ENCODE results near the gene ZNF146.

ZNF146 gene

DNA sequence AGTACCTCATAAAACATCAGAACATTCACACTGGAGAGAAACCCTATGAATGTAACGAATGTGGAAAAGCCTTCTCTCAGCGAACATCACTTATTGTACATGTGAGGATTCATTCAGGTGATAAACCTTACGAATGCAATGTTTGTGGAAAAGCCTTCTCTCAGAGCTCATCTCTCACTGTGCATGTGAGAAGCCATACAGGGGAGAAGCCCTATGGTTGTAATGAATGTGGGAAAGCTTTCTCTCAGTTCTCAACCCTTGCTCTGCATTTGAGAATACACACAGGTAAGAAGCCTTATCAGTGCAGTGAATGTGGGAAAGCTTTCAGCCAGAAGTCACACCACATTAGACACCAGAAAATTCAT is 22.0 kb downstream of the ZNF146 start:
- H3K4me3 ChIP-seq (ENCODE audit: low read depth, low read length) = no peak overlapping the region
- TF ChIP-seq, protein P1, sequence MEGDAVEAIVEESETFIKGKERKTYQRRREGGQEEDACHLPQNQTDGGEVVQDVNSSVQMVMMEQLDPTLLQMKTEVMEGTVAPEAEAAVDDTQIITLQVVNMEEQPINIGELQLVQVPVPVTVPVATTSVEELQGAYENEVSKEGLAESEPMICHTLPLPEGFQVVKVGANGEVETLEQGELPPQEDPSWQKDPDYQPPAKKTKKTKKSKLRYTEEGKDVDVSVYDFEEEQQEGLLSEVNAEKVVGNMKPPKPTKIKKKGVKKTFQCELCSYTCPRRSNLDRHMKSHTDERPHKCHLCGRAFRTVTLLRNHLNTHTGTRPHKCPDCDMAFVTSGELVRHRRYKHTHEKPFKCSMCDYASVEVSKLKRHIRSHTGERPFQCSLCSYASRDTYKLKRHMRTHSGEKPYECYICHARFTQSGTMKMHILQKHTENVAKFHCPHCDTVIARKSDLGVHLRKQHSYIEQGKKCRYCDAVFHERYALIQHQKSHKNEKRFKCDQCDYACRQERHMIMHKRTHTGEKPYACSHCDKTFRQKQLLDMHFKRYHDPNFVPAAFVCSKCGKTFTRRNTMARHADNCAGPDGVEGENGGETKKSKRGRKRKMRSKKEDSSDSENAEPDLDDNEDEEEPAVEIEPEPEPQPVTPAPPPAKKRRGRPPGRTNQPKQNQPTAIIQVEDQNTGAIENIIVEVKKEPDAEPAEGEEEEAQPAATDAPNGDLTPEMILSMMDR (IDR thresholded peaks at IDR 0.05; ENCODE audit: borderline replicate concordance, insufficient read depth, low read depth, low read length) = no peak

- no peak overlapping the region for H3K4me3 ChIP-seq (ENCODE audit: low read depth, low read length)
- TF ChIP-seq, protein P1 (IDR thresholded peaks at IDR 0.05; ENCODE audit: borderline replicate concordance, insufficient read depth, low read depth, low read length) = no peak
Observed at GRCh38 chr19:36244066-36244465, 29.2 kb downstream of the ZNF146 start.

DNA sequence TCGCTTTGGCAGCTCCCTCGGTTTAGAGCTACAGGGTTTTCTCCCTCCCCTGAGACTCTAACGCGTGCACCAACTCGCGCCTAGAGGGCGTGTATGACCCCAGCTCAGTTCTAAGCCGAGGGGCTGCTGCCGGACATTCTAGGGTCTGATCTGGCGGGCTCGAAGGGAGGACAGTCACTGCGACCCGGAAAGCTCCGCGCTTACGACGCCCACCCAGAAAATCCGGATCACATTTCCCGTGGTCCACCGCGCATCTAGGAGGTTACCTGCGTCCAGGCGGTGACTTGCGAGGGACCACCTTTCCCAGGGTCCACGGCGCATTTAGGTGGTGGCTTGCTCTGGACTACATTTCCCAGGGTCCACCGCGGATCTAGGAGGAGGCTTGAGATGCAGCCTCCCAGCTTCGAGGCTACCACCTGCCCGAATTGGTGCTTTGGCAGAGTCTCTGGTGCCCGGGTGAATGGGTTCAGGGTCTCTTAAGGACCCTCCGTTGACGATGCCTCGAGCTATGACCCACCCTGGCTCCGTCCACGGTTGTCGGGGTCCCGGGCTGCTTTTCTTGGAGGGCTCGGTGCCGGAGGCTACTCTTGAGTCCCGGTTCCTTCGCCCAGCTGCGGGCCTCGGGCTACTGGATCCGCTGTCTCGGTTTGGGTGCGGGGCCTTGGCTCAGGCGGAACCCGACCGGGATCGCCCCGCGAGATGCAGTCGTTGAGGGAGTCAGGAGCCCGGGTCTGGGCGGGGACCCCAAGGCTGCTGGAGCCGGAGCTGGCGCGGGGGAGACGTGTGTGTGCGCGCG is 30.5 kb downstream of the ZNF146 start:
- TF ChIP-seq, protein P1 (IDR thresholded peaks at IDR 0.05; ENCODE audit: borderline replicate concordance, insufficient read depth, low read depth, low read length) = no peak
- no peak overlapping the region for H3K4me3 ChIP-seq (ENCODE audit: low read depth, low read length)

GRCh38 chr19:36246006-36246481 is 31.1 kb downstream of the ZNF146 start:
- TF ChIP-seq, protein P1 (IDR thresholded peaks at IDR 0.05; ENCODE audit: borderline replicate concordance, insufficient read depth, low read depth, low read length) = no peak
- no peak overlapping the region for H3K4me3 ChIP-seq (ENCODE audit: low read depth, low read length)

DNA sequence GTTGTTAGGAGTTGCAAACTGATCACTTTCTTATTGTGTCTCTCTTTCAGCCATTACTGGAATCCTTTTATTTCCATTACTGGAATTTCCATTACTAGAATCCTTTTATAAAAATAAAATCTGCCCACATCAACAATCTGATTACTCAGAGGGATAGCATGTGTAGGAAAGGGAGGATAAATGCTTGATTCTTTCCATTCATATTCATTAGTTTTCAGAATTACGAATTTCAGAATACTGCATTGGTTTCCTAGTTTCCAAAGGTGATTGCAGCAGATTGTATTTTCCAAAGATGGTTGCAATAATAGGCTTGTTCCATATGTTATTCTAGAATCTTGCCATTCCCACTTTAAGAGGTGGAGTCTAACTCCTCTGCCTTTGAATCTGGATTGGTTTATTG is 37.1 kb downstream of the ZNF146 start:
- TF ChIP-seq, protein P1 (IDR thresholded peaks at IDR 0.05; ENCODE audit: borderline replicate concordance, insufficient read depth, low read depth, low read length) = no peak
- H3K4me3 ChIP-seq (ENCODE audit: low read depth, low read length) = no peak overlapping the region

DNA sequence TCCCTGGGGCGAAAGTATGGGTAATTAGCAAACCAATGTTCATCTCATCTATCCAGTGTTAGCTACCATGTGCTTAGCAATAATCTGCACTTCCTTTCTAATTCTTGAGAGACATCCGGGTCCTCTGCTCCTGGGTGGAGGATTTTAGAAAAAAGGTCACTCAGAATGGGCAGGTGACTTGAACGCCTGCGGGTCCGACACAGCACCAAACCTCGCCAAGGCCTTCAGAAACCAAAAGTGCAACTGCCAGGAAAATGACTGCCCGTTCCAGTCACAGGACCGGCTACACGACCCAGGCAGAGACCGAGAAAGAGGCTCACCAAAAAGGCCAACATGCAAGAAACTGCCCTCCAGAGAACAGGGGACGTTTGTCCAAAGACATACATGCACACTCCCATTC is 39.9 kb downstream of the ZNF146 start:
- TF ChIP-seq, protein P1 (IDR thresholded peaks at IDR 0.05; ENCODE audit: borderline replicate concordance, insufficient read depth, low read depth, low read length) = no peak
- H3K4me3 ChIP-seq (ENCODE audit: low read depth, low read length) = no peak overlapping the region

DNA sequence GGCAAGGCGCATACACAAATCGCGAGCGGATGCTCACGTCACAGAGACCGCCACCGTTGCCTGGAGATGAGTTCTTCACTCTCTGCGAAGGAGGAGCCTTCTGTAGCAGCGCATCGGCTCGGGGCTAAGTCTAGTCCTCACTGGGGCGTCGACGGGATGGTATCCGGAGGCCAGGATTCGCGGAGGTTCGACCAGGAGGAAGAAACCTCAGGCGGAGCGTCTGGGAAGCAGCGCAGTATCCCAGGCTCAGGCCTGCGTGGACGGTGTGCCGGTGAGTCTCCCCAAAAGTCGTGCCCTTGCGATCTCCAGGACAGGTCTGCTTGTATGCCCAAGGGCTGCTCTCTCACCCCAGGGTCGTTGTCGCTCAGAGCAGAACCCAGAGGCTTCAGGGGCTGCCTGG is 40.4 kb downstream of the ZNF146 start:
- TF ChIP-seq, protein P1 (IDR thresholded peaks at IDR 0.05; ENCODE audit: borderline replicate concordance, insufficient read depth, low read depth, low read length) = no peak
- no peak overlapping the region for H3K4me3 ChIP-seq (ENCODE audit: low read depth, low read length)

Data from GM12875 (cell line).